Neural progenitor cell (in vitro differentiated cells): ENCODE results near the gene STK26.

Experiments used
- CTCF ChIP-seq: fragments of 200-600 bp; sonication (generic); IDR thresholded peaks from 2 replicates; pipeline ENCODE4 v1.5.1; 2017; ENCODE audit warnings: antibody characterized with exemption, mild to moderate bottlenecking
- EZH2 ChIP-seq: fragments of 200-600 bp; sonication (generic); IDR thresholded peaks from 2 replicates; pipeline ENCODE4 v1.6.1; 2017; ENCODE audit warnings: antibody characterized with exemption, mild to moderate bottlenecking, moderate library complexity

- no peak for TF ChIP-seq EZH2
- TF ChIP-seq CTCF, result no peak
Measured at GRCh38 chrX:132063862-132064261, 40.8 kb downstream of the STK26 start.
